GM19099 (cell line): ENCODE measurements around the gene DPH3.

Experiments
- POLR2A ChIP-seq: IDR thresholded peaks from 3 replicates; pipeline ENCODE4 v1.6.1; 2011; ENCODE audit warnings: low read depth; ENCODE audit not compliant: insufficient read length; ENCODE audit errors: extremely low read depth

DPH3 gene

GRCh38 chr3:16273867-16274266 lies 9.1 kb upstream of the DPH3 start:
- no peak for TF ChIP-seq POLR2A

GRCh38 chr3:16272588-16272987 lies 7.8 kb upstream of the DPH3 start:
- TF ChIP-seq POLR2A: no peak

GRCh38 chr3:16270855-16271254 lies 6.1 kb upstream of the DPH3 start:
- no peak for TF ChIP-seq POLR2A

- no peak for TF ChIP-seq POLR2A
These were observed 2.0 kb upstream of the DPH3 start for GRCh38 chr3:16266714-16267113.

DNA sequence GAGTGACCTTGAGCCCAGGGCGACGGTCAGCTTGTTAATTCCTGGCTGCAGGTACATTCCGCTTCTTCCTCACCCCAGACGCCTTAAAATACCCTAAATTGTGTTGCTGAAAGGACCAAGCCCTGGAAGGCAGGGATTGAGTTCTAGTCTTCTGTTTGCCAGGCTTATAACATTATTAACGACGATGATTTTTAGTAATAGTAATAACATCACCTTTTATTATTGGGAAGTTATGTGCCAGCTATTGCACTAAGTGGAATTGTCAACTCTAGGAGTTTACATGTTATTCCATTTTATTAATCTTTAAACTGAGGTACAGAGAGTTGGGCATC lies 678 bp upstream of the DPH3 start:
- TF ChIP-seq POLR2A: no peak

- no peak for TF ChIP-seq POLR2A
These were observed 502 bp downstream of the DPH3 start for GRCh38 chr3:16264174-16264707.

GRCh38 chr3:16262174-16262573 lies 2.6 kb downstream of the DPH3 start:
- no peak for TF ChIP-seq POLR2A

DNA sequence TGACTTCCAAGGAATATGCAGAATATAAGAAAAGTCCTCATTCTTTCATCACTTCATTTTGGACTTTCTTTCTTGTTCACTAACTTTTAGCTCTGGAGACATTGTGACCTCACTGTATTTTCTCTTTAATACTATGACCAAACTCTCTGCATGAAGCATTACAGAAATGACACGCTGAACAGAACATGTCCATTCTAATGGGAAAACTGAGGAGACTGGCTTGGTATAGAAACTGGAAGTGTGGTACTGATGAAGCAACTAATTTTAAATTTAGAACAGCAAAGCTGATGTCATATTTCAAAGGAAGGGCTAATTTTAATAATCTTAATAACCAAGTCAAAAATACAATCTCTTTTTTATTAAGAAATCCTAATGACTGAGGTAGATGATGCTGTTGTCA lies 4.7 kb downstream of the DPH3 start:
- TF ChIP-seq POLR2A: no peak

DNA sequence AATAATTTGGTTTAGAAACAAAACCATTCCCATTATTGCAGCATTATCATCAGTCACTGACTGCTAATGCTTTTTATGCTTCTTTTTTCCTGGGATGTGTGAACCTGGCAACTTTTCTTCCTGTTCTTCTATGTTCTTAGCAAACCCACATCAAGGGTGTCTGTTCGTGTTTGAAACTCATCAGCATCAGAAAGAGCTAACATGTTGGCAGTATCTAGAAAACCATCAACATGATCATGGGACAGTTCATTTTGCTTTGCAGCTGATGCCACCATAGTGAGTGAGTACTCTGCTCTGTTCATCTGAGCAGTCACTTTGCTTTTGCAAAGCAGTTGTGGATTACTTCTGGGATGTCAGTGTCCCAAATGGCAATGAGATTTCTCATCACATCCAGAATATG lies 5.9 kb downstream of the DPH3 start:
- TF ChIP-seq POLR2A: no peak

DNA sequence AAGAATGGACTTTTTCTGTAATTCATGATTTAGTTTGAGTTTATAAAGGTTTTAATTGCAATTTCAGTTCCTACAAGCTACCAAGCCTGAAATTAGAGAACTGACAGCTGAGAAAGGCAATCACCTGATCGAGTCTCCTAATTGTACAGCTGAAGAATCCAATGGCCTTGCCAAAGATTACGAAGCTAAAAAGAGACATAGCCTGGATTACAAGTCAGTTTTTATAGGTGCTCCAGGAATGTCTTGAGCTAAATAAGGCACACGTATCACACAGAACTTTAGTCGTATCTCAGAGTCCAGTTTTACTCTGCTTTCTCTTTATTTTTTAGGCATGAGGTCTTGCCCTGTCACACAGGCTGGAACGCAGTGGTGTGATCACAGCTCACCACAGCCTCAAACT lies 6.6 kb downstream of the DPH3 start:
- TF ChIP-seq POLR2A: no peak

DNA sequence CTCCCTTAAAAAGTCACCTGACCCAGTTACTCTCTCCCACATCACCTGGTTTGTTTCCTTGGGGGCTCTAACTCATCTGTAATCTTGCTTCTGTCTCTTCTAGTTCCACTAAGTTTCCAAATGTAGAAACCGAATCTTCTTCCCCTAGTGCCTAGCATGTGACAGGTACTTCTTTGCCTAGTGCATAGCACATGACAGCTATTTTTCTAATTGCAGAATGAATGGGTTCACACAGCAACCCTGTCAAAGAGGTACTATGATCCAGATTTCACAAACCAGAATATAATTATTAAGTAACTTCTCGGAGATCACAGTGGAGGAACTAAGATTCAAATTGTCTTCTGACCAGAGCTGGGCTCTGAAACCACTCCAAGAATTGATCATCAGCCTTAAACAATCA lies 7.4 kb downstream of the DPH3 start:
- TF ChIP-seq POLR2A: no peak

DNA sequence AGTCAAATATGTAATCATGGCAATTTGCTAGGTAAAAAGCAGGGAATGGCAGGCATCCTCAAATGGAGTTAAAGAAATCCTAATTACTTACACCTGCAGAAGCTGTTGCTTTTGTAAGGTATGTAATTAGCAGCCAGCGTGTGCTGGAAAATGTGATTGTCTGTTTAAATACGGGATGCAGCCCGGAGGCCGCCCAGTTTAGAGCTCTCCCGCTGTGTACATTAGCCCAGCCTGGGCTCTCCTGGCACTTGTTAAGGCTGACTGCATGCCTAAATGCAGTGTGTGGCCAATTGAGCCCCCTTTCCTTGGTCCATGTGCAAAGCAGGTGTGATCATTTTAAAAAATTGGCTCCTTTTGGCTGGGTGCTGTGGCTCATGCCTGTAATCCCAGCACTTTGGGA lies 9.0 kb downstream of the DPH3 start:
- TF ChIP-seq POLR2A: no peak

DNA sequence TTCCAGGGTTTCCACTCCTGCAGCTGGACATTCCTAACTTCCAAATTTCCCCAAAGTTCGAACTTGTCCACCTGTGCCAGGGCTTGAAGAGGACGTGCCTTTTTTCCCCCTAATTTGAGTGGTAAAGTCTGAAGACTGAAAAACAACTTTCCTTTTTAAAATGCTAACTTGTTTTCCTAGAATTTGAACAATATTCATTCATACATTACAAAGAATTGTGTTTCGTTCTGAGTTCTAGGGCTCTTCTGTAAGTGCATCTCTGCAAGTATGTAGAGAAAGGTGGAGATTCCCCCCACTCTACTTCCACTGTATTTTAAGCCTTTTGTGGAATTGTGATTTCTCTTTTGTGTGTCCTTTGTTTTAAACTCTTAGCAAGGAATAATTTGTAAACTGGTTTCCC lies 9.4 kb downstream of the DPH3 start:
- no peak for TF ChIP-seq POLR2A

- TF ChIP-seq POLR2A: no peak
These were observed 9.8 kb downstream of the DPH3 start for GRCh38 chr3:16254916-16255315.

DNA sequence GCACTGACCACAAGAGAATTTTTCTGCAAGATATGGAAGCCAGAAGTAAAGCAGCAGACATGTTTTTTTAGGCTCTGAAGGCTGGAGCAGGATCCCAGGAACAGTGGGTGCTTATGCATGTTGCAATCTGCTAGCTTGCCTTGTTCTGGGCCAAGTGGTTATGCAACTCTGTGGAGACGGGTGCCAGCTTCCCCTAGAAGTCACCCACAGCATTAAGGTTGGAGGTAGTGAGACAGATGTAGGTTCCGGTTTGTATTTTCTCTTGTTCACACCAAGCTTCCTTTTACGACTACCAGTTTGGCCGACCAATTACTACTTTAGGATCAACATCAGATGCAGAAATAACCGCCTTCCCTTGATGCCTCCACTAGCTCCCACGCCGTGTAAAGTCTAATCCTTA lies 11.1 kb downstream of the DPH3 start:
- no peak for TF ChIP-seq POLR2A

GRCh38 chr3:16252988-16253387 lies 11.8 kb downstream of the DPH3 start:
- no peak for TF ChIP-seq POLR2A

DNA sequence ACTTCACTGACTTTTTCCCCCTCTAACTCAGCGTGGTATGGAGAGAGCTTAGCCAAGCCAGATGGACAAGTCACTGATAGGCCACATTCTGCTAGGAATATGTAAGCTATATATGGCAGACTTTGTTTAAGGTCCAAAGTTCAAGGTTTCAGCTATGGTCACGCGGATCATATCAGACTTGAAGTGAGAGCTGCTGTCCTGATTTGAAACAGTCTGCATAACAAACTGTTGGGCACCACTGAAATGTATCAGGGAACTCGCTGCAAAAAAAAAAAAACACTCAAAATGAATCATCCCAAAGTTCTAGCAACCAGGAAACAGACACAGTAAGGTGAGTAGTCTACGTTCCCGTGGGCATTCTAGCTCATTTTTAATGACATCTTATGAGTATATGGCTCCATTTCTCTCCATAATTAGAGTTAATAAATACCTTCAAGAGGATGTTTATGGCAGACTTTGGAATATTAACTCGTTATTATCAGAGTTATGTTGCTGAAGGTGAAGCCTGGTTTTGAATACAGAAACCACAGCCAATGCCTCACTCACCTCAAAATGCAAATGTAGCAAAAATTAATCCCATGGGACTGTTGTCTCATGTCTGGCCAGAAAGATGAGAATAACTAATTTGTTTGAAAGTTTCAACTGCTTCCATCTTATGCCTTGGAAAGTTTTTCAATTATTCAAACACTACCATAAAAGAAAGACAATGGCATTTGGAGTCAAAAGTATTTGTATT lies 12.3 kb downstream of the DPH3 start:
- TF ChIP-seq POLR2A: no peak
